Ovary (tissue), 3 donors: ENCODE results near the gene SLC15A1.

Experiments used
- EP300 ChIP-seq: sonication (generic); formaldehyde crosslinking; IDR thresholded peaks from one replicate; pipeline ENCODE4 v1.6.1; 2017; ENCODE audit warnings: antibody characterized with exemption
- POLR2A ChIP-seq: fragments of 450-650 bp; IDR thresholded peaks from one replicate; pipeline ENCODE4 v1.6.1; 2017; ENCODE audit warnings: antibody characterized with exemption, mild to moderate bottlenecking, moderate library complexity
- TF ChIP-seq, protein P1 (sequence below), 3 donors: fragments of 450-650 bp in 2 of 3; fragments of 200-600 bp in 1 of 3; IDR thresholded peaks; one replicate each; pipeline versions ENCODE4 v1.5.1 to v1.8.0; 2016 to 2022; ENCODE audit warnings: antibody characterized with exemption in 3 of 3, mild to moderate bottlenecking in 1 of 3
- donor health status: DM: no; HTN: no; CAD: no.

DNA sequence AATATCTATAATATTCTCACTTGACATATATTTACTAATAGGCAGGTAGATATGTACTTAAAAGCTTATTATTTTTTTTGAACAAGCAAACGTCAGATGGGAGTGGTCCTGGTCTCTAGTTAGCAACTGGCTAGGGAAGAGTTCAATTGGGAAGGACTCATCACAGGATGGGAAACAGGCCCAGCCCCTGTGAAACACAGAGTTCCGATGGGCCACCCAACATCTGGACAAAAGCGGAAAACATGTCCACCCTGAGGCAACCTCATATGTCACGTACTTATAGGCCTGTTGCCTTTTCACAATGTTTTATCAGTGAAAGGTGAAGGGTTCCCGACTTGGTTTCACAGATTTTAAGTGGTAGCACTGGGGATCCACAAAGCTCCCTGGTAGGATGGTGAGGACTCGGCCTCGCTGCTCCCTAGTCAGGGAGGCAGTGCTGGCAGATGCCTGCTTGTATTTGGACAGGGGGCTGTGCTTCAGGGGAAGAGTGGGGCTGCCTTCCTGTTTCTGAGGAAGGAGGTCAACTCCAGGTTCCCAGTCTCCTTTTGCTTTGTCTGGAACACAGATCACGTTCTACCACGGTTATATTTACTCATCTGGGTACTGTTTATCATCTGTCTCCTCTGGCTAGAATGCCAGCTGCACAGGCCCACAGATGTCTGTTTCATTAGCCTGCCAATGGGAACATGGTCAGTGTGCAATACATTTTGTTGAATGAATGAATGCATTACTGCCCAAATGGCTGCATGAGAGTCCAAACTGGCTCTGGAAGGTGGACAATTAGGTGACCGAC is 49.4 kb upstream of the SLC15A1 start:
- TF ChIP-seq, protein P1, sequence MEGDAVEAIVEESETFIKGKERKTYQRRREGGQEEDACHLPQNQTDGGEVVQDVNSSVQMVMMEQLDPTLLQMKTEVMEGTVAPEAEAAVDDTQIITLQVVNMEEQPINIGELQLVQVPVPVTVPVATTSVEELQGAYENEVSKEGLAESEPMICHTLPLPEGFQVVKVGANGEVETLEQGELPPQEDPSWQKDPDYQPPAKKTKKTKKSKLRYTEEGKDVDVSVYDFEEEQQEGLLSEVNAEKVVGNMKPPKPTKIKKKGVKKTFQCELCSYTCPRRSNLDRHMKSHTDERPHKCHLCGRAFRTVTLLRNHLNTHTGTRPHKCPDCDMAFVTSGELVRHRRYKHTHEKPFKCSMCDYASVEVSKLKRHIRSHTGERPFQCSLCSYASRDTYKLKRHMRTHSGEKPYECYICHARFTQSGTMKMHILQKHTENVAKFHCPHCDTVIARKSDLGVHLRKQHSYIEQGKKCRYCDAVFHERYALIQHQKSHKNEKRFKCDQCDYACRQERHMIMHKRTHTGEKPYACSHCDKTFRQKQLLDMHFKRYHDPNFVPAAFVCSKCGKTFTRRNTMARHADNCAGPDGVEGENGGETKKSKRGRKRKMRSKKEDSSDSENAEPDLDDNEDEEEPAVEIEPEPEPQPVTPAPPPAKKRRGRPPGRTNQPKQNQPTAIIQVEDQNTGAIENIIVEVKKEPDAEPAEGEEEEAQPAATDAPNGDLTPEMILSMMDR (IDR thresholded peaks at IDR 0.05), result no peak
- TF ChIP-seq POLR2A, result no peak
- no peak for TF ChIP-seq EP300
